ENCODE results near the gene ATP8A2.

DNA sequence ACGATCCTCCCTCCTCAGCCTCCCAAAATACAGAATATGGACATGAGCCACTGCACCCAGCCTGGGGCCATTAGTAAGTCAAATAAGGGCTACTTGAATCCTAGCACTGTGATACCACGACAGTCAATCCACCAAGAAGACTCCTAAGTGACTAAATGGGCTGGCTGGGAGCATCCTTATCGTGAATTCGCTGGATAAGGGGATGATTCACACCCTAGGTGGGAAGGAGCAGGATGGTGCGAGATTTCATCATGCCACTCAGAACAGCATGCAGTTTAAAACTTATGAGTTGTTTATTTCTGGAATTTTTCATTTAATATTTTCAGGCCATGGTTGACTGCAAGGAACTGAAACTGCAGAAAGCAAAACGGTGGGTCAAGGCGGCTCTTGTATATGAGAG, 30.2 kb downstream of the ATP8A2 start:
- TF ChIP-seq, protein P1, sequence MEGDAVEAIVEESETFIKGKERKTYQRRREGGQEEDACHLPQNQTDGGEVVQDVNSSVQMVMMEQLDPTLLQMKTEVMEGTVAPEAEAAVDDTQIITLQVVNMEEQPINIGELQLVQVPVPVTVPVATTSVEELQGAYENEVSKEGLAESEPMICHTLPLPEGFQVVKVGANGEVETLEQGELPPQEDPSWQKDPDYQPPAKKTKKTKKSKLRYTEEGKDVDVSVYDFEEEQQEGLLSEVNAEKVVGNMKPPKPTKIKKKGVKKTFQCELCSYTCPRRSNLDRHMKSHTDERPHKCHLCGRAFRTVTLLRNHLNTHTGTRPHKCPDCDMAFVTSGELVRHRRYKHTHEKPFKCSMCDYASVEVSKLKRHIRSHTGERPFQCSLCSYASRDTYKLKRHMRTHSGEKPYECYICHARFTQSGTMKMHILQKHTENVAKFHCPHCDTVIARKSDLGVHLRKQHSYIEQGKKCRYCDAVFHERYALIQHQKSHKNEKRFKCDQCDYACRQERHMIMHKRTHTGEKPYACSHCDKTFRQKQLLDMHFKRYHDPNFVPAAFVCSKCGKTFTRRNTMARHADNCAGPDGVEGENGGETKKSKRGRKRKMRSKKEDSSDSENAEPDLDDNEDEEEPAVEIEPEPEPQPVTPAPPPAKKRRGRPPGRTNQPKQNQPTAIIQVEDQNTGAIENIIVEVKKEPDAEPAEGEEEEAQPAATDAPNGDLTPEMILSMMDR (IDR thresholded peaks at IDR 0.05), result no peak
- TF ChIP-seq, protein P2, sequence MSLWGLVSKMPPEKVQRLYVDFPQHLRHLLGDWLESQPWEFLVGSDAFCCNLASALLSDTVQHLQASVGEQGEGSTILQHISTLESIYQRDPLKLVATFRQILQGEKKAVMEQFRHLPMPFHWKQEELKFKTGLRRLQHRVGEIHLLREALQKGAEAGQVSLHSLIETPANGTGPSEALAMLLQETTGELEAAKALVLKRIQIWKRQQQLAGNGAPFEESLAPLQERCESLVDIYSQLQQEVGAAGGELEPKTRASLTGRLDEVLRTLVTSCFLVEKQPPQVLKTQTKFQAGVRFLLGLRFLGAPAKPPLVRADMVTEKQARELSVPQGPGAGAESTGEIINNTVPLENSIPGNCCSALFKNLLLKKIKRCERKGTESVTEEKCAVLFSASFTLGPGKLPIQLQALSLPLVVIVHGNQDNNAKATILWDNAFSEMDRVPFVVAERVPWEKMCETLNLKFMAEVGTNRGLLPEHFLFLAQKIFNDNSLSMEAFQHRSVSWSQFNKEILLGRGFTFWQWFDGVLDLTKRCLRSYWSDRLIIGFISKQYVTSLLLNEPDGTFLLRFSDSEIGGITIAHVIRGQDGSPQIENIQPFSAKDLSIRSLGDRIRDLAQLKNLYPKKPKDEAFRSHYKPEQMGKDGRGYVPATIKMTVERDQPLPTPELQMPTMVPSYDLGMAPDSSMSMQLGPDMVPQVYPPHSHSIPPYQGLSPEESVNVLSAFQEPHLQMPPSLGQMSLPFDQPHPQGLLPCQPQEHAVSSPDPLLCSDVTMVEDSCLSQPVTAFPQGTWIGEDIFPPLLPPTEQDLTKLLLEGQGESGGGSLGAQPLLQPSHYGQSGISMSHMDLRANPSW (CRISPR knock-in tag; conservative IDR thresholded peaks at IDR 0.05; ENCODE audit: low read depth), result no peak
- TF ChIP-seq, protein P3, sequence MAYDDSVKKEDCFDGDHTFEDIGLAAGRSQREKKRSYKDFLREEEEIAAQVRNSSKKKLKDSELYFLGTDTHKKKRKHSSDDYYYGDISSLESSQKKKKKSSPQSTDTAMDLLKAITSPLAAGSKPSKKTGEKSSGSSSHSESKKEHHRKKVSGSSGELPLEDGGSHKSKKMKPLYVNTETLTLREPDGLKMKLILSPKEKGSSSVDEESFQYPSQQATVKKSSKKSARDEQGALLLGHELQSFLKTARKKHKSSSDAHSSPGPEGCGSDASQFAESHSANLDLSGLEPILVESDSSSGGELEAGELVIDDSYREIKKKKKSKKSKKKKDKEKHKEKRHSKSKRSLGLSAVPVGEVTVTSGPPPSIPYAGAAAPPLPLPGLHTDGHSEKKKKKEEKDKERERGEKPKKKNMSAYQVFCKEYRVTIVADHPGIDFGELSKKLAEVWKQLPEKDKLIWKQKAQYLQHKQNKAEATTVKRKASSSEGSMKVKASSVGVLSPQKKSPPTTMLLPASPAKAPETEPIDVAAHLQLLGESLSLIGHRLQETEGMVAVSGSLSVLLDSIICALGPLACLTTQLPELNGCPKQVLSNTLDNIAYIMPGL (CRISPR knock-in tag; IDR thresholded peaks at IDR 0.05), result no peak
- TF ChIP-seq SMAD4 (CRISPR knock-in tag; IDR thresholded peaks at IDR 0.05), result no peak
- TF ChIP-seq TEAD4 (CRISPR knock-in tag; IDR thresholded peaks at IDR 0.05), result no peak
- TF ChIP-seq, protein P4, sequence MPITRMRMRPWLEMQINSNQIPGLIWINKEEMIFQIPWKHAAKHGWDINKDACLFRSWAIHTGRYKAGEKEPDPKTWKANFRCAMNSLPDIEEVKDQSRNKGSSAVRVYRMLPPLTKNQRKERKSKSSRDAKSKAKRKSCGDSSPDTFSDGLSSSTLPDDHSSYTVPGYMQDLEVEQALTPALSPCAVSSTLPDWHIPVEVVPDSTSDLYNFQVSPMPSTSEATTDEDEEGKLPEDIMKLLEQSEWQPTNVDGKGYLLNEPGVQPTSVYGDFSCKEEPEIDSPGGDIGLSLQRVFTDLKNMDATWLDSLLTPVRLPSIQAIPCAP (CRISPR knock-in tag; IDR thresholded peaks at IDR 0.05), result no peak
- TF ChIP-seq, protein P5, sequence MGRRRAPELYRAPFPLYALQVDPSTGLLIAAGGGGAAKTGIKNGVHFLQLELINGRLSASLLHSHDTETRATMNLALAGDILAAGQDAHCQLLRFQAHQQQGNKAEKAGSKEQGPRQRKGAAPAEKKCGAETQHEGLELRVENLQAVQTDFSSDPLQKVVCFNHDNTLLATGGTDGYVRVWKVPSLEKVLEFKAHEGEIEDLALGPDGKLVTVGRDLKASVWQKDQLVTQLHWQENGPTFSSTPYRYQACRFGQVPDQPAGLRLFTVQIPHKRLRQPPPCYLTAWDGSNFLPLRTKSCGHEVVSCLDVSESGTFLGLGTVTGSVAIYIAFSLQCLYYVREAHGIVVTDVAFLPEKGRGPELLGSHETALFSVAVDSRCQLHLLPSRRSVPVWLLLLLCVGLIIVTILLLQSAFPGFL (CRISPR knock-in tag; IDR thresholded peaks at IDR 0.05; ENCODE audit: borderline replicate concordance), result no peak

Measured in WTC11 (cell line).